Neural crest cell (in vitro differentiated cells): ENCODE data around the gene SERGEF. TPM values are rescaled to one million over a fixed set of nuclear protein-coding genes. Genes with fewer than 3 reads are reported as not detected.

Source experiments
- DNase-seq: peaks from one replicate; pipeline ENCODE4 v3.0.0; 2021; ENCODE audit warnings: low read depth, mixed read lengths, low spot score
- H3K27ac Mint-ChIP-seq: one replicate; pipeline ENCODE4 v1.8.0; 2021; ENCODE audit warnings: mild to moderate bottlenecking, mixed read lengths; ENCODE audit not compliant: unreplicated experiment
- H3K27me3 Mint-ChIP-seq: 2 replicates; pipeline ENCODE4 v1.8.0; 2021; ENCODE audit warnings: low read depth, mild to moderate bottlenecking, mixed read lengths
- H3K36me3 Mint-ChIP-seq: 2 replicates; pipeline ENCODE4 v1.8.0; 2021; ENCODE audit warnings: low read depth, mild to moderate bottlenecking, mixed read lengths
- H3K4me1 Mint-ChIP-seq: 2 replicates; pipeline ENCODE4 v1.8.0; 2021; ENCODE audit warnings: mixed read lengths
- H3K4me3 Mint-ChIP-seq: one replicate; pipeline ENCODE4 v1.8.0; 2021; ENCODE audit warnings: mild to moderate bottlenecking, mixed read lengths
- H3K9me3 Mint-ChIP-seq: 2 replicates; pipeline ENCODE4 v1.8.0; 2021; ENCODE audit warnings: mixed read lengths
- CTCF ChIP-seq: fragments of 200-600 bp; sonication (generic); conservative IDR thresholded peaks from 2 replicates; pipeline ENCODE4 v1.5.0; 2021; ENCODE audit warnings: antibody characterized with exemption, mild to moderate bottlenecking
- total RNA-seq: library from RNA; stranded (reverse); gene quantifications from 2 replicates; pipeline ENCODE4 v1.2.1, GENCODE V29; 2021

Gene SERGEF
- total RNA-seq, 1 donor from 2014 or later: 29.6 TPM

GRCh38 chr11:17810746-17811145 lies 202.1 kb downstream of the SERGEF start:
- Mint-ChIP-seq H3K27me3 (no peaks in the 10 kb centered on the region), H3K4me3 (no peak overlapping the region), H3K36me3 (no peaks in the 10 kb centered on the region)

DNA sequence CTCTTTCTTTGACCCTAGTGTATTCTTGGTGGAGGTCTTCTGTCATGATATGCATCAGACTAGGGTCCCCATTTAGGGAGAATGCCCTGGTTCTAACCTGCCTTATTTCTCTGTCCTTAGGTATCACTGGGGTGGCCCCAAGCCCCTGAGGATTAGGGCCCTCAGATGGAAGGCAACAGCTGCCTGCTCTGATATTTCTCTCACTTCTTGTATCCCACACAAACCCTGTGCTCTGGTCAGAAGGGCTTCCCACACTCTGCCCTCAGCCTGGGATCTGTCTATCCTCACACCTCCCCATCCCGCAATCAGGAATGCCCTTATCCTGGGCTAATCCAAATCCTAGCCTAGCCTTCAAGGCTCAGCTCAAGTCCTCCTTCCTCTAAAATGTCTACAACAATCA lies 202.8 kb downstream of the SERGEF start:
- no peak for DNase-seq
- H3K27ac Mint-ChIP-seq: no peak overlapping the region
- no peak for TF ChIP-seq CTCF
- no peaks in the 10 kb centered on the region for H3K9me3 Mint-ChIP-seq
- peaks cover 33% of the 10 kb centered on the region for H3K4me1 Mint-ChIP-seq
- H3K4me3 Mint-ChIP-seq: no peak overlapping the region
- no peaks in the 10 kb centered on the region for H3K36me3 Mint-ChIP-seq
- no peaks in the 10 kb centered on the region for H3K27me3 Mint-ChIP-seq

More at GRCh38 chr11:17810746-17811145, 202.1 kb downstream of the SERGEF start:
- no peak for DNase-seq
- Mint-ChIP-seq H3K4me1 (peaks cover 33% of the 10 kb centered on the region), H3K9me3 (no peaks in the 10 kb centered on the region), H3K27ac (no peak overlapping the region)
- TF ChIP-seq CTCF: no peak

DNA sequence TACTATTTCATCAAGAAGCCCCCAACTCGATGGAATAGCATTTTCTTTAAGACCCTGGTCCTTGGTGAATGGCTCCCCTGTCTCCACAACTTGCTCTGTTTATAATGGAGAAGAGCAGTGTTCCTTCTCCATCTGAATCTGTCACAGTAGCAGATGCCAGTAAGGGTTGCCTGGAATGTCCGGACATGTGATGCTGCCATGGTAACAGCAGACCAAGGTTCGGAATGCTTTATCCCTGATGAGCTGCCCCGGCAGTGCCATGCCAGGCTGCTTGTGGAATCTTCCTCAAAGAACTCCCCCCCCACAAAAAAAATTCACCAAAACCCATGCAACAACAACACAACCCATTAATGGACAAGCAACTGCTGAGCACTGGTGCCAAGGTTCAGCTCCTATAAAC lies 205.8 kb downstream of the SERGEF start:
- no peak for DNase-seq
- no peaks in the 10 kb centered on the region for H3K27me3 Mint-ChIP-seq
- no peak for TF ChIP-seq CTCF
- no peaks in the 10 kb centered on the region for H3K9me3 Mint-ChIP-seq
- H3K4me3 Mint-ChIP-seq: no peak overlapping the region
- H3K4me1 Mint-ChIP-seq: peaks cover 29% of the 10 kb centered on the region
- no peaks in the 10 kb centered on the region for H3K36me3 Mint-ChIP-seq
- H3K27ac Mint-ChIP-seq: peak overlapping the region; percentile 58

GRCh38 chr11:17805873-17806272 lies 207.0 kb downstream of the SERGEF start:
- DNase-seq: no peak
- Mint-ChIP-seq H3K4me1 (peaks cover 22% of the 10 kb centered on the region), H3K36me3 (no peaks in the 10 kb centered on the region), H3K9me3 (no peaks in the 10 kb centered on the region), H3K27ac (no peak overlapping the region), H3K4me3 (no peak overlapping the region), H3K27me3 (no peaks in the 10 kb centered on the region)
- TF ChIP-seq CTCF: no peak

GRCh38 chr11:17805043-17805442 lies 207.8 kb downstream of the SERGEF start:
- Mint-ChIP-seq H3K27me3 (no peaks in the 10 kb centered on the region), H3K9me3 (peaks cover 4% of the 10 kb centered on the region), H3K4me3 (no peak overlapping the region), H3K4me1 (peaks cover 22% of the 10 kb centered on the region), H3K36me3 (peaks cover 4% of the 10 kb centered on the region), H3K27ac (no peak overlapping the region)
- DNase-seq: no peak
- no peak for TF ChIP-seq CTCF
